D721Med (cell line): ENCODE data around the gene PCGF1.

Source experiments
- DNase-seq: peaks from one replicate; pipeline ENCODE4 v3.0.0; 2011; ENCODE audit warnings: low spot score; ENCODE audit not compliant: insufficient read length
- FAIRE-seq: peaks from 2 replicates; lab custom pipeline; 2011; peaks lifted over from hg19 to GRCh38; lab: Jason Lieb, UNC
- CTCF ChIP-seq: IDR thresholded peaks from 2 replicates; pipeline ENCODE4 v1.5.1; 2012; ENCODE audit warnings: mild to moderate bottlenecking, control low read depth; ENCODE audit not compliant: insufficient read depth; ENCODE audit errors: missing control alignments

The PCGF1 gene

GRCh38 chr2:74507145-74507925 lies at the start of gene PCGF1:
TSS of gene PCGF1 (minus strand) at chr2:74507695. CDS start at chr2:74507668, 27 bp downstream.
- peak; percentile 93 for DNase-seq
- peak; percentile 58 for TF ChIP-seq CTCF
- FAIRE-seq: no peak

- FAIRE-seq (no peak), DNase-seq (no peak)
- TF ChIP-seq CTCF: no peak
Observed at GRCh38 chr2:74556831-74557370, 49.4 kb upstream of the PCGF1 start.

GRCh38 chr2:74556159-74556558 lies 48.7 kb upstream of the PCGF1 start:
- DNase-seq (no peak), FAIRE-seq (no peak)
- TF ChIP-seq CTCF: no peak

GRCh38 chr2:74555610-74556103 lies 48.2 kb upstream of the PCGF1 start:
- no peak for FAIRE-seq
- DNase-seq: no peak

GRCh38 chr2:74554820-74555531 lies 47.5 kb upstream of the PCGF1 start:
- FAIRE-seq (no peak), DNase-seq (no peak)
- no peak for TF ChIP-seq CTCF

More at GRCh38 chr2:74555610-74556103, 48.2 kb upstream of the PCGF1 start:
- no peak for TF ChIP-seq CTCF

- DNase-seq (peak; percentile 91), FAIRE-seq (no peak)
- no peak for TF ChIP-seq CTCF
Observed at GRCh38 chr2:74553892-74554819, 46.7 kb upstream of the PCGF1 start, which contains the start of the genes DOK1 and LOXL3. TSS of gene DOK1 (plus strand) at chr2:74554720. CDS start at chr2:74554755, 35 bp downstream. TSS of gene LOXL3 (minus strand) at chr2:74553942. CDS start at chr2:74552634, 1,308 bp downstream.
